T follicular helper cell (primary cell): Measurements from ENCODE around the gene DMD.

Experiments used
- DNase-seq: peaks from one replicate; pipeline ENCODE4 v3.0.0-alpha.2; 2020; ENCODE audit warnings: low read depth

Gene DMD

DNA sequence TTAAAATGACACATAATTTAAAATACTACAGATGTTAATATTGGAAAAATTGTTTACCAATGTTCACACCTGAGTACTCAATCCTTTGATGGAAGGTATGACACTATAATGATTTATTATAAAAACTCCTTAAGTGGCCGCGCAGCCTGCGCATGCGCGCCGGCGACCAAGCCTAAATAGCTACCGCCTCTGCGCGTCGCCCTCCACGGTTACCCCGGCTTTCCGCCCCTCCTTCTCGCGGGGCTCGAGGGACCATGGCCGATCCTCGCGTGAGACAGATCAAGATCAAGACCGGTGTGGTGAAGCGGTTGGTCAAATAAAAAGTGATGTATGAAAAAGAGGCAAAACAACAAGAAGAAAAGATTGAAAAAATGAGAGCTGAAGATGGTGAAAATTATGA is 170.2 kb downstream of the DMD start:
- DNase-seq = no peak

DNA sequence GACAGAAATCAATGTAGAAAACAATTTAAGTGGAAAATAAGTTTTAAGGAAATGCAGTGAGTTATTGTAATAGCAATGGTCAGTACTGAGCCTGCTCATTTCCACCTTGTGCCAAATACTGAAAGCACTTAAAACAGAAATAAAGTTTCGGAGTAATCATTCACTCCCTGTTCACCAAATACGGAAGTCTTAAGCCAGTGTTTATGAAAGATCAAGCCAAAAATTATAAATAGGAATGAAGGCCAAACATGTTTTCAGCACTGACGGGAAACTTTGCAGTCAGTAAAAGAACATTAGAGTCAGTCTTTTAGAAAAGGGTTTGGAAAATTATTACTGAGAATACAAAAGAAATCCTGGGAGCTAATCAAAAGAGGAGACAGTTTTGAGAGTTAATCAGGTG is 178.6 kb downstream of the DMD start:
- no peak for DNase-seq

DNA sequence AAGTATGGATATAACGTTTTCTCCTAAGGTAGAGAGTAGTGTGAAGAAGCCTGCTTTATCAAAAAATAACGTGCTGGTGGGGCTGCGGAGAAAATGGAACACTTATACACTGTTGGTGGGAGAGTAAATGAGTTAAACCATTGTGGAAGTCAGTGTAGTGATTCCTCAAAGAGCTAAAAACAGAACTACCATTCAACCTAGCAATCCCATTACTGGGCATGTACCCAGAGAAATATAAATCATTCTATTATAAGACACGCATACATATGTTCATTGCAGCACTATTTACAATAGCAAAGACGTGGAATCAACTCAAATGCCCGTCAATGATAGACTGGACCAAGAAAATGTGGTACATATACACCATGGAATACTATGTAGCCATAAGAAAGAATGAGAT is 196.4 kb downstream of the DMD start:
- DNase-seq = no peak

DNA sequence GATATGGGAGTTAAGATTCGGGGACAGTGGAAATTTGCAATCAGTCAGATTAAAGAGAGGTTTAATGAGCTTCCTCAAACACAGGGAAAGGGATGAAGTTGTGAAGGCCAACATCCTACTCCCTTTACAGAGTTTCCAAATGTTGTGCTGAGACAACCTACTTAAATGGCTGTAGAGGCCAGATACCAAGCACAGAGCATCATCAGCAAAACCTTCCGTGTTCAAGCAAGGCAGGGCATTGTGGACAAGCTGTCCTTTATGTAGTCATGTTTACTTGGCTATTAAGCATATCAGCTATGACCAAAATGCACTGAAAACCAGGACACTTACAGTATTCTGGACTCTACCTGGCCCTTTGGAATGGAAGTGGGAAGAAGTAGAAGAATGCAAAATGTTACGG is 197.3 kb downstream of the DMD start:
- DNase-seq = no peak

DNA sequence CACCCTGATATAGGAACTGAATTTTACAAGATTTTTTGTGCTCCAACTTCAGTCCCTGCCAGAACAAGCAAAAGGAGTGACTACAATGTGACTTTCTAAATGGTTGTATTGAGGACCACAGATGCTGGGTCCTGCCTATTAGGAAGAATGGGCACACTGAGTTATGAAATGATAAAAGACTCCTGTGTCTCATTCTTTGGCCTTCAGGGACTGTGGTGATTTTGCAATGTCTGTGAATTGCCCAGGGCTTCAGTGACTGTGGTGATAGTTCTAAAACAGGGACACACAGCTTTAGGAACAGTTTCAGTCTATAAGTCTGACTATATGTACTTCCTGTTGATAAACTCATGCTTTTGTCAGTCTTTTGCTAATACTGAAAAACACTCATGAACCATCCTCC is 210.2 kb downstream of the DMD start:
- no peak for DNase-seq

DNA sequence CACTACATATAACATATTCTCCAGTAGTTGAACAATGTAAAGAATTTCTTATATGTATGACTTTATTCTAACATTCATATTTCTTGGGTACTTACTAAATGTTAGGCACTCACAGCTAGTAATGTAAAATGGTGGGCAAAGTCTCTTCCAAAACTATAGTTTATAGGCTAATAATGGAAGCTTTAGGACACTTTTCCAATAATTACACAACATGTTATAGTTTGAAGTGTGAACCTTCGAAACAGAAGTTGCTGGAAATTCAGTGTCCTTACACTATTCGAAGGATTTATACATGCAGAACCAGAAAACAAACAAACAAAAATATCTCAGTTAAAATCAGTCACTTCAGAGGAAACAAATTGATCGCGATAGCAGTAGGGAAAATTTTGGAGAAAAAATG is 212.6 kb downstream of the DMD start:
- no peak for DNase-seq

DNA sequence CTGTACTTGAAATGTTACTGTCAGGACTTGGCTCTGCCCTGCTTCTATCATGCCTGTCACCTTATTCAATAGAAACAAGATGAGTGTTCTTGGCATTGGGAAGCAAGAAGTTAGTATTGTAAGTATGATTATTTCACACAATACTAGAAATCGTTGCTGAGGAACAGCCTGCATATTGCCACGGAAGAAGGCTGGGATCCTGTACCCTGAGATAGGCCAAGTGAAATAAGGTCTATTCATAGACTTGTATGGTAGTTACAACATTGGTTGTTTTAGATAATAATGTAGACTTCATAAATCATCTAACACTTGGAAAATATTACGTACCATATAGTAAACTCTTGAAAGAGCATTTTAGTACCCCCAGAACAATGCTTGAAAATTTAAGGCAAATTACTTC is 215.9 kb downstream of the DMD start:
- DNase-seq = no peak

DNA sequence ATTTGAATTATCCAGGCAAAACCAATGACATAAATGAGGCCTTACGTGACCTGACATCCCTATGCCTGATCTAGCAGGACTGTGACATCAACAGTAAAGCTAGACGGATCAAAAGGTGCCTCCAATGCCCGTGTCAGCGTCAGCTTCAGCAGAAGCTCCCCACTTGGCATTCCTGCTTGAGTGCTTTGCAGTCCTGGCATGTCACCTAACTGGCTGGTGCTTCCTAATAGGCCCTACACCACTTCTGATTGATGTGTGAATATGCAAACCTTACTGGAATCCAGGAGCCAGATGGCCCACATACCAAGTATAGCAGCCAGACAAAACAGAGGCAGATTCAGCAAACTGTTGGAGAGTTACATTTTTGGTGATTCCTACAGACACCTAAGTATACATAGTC is 224.2 kb downstream of the DMD start:
- no peak for DNase-seq

DNA sequence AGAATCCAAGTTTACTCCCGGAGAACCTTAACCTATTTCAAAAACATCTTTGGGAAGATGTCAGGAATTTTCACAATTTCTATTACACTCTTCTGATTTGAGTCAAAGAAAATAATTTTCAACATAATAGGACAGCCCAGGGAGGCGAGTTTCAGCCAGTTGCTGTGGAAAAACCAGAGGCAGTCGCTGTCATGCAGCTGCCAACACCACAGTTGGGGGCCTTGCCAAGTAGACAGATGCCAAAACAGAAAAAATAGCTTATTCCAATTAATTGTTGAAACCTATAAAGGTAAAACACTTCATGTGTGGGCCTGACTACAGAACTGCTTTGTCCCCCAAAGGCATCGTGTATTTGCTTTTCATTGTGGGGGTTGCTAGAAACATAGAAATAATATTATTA is 225.8 kb downstream of the DMD start:
- DNase-seq = no peak

DNA sequence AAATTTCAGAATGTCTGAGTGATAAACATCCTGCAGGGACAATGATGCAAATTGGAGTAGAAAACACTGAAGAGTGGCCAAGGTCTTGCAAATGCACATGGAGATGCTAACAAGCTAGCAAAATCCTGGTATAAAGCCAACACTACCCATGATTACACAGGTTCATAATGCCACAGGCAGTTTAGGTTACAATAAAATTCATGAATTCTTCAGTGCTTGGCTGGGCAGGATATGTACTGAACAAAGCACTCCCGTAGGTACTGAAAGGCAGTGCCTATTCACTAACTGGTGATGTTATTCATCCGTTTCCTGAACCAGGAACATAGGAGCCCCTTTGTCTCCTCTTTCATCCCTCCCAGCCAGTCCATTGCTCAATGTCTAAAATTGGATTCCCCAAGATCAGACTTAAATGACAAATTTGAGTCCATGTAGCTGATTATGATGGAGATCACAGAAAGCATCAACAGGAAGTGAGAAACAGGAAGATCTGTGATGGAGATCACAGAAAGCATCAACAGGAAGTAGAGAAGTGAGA is 244.5 kb downstream of the DMD start:
- DNase-seq = no peak

DNA sequence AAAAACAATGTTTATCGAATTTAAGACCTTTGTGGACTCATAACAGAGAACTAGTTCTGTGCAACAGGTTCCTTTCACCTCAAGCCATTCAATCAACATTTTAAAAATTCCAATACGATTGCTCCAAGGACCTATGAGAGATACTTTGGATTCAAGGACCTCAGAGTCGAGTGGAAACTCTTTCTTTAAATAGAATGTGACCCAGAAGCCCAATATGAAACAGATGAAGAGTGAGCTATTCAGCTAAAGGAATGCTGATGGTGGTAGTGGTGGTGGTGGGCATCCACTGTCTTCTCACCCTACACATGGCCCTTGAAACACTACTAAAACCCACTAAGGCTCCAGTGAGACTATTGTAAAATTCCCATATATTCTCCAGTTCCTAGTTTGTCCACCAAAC is 257.2 kb downstream of the DMD start:
- DNase-seq = no peak

DNA sequence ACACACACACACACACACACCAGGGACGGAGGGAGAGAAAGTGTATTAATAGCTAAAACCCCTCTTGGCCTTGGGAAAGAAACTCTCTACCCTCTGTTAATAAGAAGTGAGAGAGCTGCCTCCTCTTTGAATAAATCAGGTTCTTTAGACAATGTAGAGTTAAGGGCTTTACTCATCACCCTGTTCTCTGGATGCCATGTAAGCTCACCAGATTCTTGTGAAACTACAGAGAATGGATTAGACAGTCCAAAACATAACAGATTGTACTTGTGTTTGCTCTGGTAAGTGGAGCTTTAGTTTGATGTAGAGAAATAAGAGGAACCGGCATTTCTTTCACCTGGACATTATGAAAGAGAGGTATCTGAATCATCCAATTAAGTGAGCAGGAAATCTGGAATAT is 263.2 kb downstream of the DMD start:
- DNase-seq = no peak

DNA sequence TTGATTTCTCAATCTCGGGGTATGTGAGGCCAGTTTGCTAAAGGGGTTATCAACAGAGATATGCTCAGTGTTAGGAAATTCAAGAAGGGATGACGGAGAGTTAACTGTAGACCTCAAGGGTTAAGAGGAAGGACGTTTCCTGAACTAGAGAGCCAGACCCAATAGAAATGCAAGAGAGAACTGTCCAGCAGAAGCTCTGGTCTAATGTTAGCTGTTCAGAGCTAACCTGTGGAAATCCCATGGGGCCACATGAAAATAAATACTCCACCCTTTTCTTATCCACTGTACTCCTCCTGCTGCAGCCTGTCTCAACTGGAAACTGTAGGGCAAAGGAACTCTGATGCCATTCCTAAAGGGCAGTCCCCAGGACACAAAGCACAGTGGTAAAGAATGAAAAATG is 274.3 kb downstream of the DMD start:
- DNase-seq = no peak

DNA sequence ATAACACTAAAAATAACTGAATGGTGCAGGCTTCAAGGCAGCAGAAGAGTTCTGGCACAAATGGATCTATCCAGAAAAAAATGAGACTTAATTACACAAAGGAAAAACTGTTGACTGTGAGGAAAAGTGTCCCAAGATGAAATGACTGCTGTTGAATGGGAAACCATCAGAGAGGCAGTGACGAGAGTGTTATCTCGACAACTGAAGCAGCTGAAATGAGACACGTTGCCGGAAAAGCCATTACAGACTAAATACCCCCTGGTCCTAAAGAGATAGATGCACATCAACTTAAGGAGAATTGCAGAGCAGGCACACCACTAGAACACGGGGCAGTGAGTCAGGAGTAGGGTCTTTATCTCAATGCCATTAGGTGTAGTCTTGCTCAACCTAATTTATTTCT is 277.8 kb downstream of the DMD start:
- no peak for DNase-seq

DNA sequence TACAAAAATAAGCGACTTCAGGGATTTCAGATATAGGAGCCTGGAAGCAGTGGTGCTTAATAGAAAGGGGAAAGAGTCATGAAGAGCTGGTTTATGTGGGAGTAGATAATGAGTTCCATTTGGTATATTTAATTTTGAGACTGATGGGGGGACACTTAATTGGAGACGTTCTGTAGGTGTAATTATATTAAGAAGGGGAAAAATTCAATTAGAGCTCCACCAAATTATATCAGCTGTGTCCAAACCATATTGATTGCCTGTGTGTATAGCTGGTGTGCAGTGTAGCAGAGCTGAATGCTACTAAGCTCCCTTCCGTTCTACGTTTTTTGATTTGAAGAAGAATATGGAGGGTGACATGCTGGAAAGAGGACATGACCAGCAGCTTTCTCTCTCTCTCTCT is 282.3 kb downstream of the DMD start:
- no peak for DNase-seq

DNA sequence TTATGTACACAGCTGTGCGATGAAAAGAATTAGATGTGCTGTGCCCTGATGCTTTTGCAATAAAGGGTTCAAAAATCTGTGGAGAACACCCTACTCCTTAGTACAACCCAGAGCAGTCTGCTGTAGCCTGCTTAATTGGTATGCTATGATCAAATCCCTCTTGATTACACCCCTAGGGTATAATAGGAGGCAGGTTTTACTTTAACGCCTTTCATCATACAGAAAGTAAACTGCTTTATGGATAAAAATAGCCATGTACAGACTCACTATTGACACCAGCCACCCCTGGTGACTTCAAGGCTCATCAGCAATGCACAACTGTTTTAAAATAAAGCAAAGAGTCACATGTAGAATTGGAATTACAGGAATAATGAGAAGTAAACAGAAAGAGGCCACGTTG is 315.3 kb downstream of the DMD start:
- DNase-seq = no peak

DNA sequence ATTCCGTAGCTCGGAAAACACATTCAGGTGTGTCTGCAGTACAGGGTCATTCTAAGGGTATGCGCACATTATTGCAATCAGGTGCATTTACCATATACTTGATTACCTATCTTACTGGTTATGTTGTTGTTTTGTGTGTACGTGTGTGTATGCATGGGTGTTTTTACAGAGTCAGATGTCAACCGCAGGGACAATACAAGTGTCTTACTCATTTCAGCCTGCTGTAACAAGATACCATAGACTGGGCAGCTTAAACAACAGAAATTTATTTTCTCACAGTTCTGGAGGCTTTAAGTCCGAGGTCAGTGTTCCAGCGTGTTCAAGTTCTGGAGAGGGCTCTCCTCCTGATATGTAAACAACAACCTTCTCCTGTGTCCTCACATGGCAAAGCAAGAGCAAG is 316.7 kb downstream of the DMD start:
- no peak for DNase-seq

DNA sequence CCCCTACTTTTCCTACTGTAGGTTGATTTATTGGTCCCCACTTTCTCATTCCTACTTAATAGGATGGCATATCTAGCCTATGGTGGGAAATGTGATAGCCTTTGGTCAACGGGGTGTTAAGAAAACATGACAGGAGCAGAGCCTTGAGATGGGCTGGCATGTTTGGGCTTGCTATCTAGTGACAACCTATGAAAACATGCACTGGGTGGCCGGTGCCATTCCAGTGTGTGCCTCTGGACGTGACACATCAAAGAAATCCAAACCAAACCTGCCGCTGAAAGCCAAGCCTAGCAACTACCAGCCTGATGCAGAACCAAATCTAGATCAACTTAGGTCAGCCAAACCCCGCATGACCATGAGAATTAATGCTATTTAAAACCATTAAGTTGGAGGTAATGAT is 317.6 kb downstream of the DMD start:
- no peak for DNase-seq

DNA sequence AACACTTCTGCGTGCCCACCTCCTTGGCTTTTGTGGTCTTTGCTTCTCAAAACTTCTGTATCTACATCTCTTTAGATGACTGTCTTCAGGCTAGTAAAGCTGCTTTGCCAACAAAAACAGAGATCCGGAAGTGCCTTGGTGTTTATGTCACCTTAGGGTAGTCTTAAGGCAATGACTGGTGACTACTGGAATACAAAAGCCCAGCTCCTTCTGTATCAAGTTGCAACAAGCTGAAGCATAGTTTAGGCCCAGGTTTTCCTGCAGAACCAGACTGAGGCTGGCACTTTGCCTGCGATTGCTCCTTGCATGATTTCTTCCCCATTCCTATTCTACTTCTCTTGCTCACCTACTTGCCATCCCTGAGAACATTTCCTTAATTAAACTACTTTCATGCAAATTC is 333.8 kb downstream of the DMD start:
- no peak for DNase-seq

DNA sequence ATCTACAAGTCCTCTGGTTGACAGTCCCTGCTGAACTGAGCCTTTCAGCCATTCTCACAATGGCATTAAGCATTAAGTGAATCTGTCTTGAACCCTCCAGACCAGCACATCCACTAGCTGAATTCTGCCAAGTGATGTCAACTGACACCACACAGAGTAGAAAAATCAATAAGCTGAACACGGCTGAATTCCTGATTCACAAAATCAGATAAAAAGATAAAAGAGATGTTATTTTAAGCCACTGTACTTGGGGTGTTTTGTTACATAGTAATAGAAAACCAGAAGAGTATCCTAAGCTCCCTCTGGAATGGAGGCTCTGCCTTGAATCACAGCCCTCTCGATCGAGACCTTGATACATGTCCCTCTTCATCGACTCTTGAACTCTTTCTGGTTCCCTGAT is 336.5 kb downstream of the DMD start:
- no peak for DNase-seq

DNA sequence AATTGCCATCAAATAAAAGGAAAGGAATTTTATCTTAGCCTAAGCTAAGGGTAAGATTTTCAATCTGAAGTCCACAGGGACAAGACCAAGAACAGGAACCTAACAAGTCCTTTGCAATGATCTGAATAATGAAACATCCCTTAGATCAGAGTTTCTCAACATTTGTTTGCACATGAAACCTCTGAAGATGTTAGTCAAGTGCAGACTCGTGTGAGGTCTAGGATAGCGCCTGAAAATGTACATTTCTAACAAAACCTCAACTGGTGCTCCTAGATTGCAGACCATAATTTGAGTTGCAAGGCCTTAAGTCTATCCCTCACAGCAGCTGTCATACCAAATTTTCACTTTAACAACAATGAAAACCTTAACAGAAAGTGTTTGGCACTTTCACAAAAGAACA is 337.6 kb downstream of the DMD start:
- no peak for DNase-seq

DNA sequence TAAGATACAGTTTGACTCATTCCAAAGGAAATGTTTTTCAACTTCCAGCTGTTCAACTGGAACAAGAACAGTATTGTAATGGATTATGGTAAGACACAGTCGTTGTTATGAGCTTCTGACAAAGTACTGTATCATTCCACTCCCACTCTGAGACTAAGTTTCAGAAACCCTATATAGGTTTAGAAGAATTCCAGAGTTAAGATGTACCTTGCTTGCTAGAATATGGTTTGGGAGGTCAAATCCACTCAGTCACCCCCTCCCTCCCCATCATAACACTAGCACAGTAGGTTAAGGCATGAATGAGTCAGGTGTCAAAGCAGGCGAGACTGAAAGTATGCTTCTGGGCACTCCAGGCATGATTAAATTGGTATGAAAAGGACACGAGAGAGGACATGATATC is 339.7 kb downstream of the DMD start:
- no peak for DNase-seq

DNA sequence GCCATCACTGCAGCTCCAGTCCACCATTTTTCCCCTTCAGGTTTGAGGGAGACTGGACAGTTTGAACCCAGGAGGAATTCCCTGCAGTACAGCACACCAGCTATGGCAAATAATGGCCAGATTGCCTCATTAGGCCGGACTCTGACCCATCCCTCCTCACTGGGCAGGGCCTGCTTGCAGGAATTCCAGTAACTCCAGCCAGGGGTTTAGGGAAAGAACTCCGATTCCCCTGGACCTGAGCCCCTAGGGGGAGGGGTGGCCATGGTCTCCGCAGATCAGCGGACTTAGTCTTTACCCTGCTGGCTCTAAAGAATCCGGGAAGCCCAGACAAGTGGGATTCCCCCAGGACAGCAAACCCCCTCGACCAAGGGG is 342.8 kb downstream of the DMD start:
- DNase-seq = no peak

DNA sequence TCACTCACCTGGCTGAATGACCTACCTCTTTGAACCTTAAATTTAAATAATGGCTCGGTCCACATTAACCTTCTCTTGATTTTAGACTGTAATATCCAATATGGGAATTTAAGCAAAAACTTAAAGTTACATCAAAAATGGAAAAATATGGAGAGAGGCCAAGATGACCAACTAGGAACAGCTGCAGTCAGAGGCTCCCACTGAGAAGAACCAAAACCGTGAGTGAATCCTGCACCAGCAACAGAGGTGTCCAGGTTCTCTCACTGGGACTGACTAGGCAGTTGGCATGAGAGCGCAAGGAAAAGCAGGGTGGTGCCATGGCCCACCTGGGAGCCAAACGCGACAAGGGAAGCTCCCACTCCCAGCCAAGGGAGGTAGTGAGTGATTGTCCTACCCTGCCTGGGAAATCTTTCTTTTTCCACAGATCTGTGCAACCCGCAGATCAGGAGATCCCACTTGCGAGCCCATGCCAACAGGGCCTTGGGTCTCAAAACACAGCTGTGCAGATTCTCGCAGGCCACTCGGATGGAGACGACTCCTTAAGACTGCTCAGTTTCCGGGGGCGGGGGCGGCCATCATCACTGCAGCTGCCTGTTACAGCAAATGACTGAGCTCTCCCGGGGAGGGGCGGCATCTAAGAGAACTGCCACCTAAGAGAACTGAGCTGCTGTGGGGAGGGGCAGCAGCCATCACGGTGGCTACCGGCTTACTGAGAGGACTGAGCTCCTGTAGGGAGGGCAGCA is 343.4 kb downstream of the DMD start:
- no peak for DNase-seq

DNA sequence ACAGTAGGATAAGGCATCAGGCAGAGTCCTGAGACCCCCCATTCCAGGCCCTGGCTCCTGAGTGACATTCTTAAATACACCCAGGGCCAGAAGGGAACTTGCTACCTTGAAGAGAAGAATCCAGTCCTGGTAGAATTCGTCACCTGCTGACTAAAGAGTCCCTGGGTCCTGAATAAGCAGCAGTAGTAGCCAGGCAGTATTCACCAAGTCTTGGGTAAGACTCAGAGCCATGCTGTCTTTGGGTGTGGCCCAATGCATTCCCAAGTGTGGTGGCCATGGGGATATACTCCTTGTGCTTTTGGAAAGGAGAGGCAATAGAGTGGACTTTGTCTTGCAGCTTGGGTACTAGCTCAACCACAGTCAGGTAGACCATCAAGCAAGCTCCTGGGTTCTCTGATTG is 359.1 kb downstream of the DMD start:
- DNase-seq = no peak
